NCI-H2227 (cell line): Measurements from ENCODE around the gene TRIP13.
"Not testable (repeated sequence)": the region's sequence is repeated elsewhere in the genome, so short reads cannot be mapped to it uniquely, and the experiment has no call there.

Source experiments
- DNase-seq: peaks from one replicate; lab custom pipeline; 2025; ENCODE audit not compliant: unreplicated experiment; lab: John Stamatoyannopoulos, UW

The TRIP13 gene

GRCh38 chr5:889075-889710, 3.5 kb upstream of the TRIP13 start:
- no peak for DNase-seq

DNA sequence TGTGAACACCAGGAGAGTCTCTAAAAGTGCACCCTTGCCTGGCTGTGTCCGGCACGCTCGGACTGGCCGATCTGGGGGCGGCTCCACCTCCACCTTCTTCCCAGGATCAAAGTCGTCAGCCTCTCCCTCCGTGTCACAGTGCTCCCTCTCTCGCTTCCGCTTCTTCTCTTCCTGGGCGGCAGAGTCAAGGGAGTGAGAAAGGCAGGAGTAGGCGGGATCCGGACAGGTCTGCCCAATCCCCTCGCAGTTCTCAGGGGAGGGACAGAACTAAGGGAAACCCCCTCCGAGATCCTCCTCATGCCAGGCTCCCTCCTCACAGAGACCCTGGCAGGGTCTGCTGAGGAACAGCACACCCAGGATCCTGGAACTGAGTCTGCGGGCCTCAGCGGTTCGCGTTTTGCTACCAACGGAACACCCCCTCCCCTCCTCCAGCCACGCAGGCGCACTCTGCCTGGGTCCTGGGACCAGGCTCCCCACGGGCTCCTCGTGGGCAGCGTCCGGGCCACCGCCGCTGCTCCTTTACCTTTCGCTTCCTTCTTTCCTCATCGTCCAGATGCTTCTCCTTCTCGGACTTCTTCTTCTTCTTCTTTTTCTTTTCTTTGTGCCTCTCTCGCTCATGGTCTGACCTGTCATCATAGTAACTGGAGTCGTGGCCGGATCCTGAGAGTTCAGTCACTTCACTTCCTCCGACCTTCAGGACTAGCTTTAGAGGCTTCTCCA, 1.4 kb upstream of the TRIP13 start:
- peak; percentile 91 for DNase-seq

DNA sequence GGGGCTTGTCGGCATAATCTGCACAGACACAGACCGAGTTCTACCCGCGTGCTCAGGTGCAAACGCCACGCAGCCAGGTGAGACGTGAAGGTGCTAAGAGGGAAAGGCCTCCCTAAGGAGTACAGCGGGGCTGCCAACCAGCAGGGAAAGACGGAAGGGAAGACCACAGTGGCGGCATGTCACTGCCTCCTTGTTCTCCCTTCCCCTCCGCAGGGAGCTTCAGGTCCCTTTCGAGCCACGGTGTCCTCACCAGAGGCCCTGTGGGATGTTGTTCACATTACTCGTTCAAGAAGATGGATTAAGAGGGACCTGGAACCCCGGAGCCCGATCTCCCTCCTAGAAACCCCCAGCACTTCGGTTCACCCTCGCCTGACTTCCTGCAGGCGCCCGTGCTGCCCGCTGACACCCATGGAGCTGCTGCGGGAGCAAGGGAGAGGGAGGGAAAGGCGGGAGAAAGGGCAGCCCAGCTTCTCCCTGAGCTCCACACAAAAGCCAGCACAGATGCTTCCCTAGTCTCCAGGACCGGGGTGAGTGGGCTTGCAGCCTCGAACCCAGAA, 769 bp upstream of the TRIP13 start:
- peak; percentile 42 for DNase-seq

GRCh38 chr5:893137-893506, 438 bp downstream of the TRIP13 start:
- DNase-seq, result no peak

DNA sequence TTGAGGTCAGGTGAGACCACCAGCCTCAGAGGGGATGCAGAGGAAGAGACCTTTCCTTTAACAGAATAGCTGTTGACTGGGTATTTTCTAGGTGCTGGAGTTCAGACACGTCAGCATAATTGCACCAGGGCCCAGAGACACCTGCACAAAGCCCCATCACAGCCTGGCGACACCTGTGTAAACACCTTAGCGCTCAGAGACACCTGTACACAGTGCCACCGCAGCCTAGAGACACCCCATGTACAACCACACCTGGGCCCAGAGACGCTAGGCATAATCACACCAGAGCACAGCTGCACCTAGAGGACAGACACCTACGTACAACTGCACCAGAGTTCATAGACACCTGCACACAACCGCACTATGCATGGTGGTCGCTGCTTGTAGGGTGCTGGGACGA, 1.0 kb downstream of the TRIP13 start:
- DNase-seq, result no peak

DNA sequence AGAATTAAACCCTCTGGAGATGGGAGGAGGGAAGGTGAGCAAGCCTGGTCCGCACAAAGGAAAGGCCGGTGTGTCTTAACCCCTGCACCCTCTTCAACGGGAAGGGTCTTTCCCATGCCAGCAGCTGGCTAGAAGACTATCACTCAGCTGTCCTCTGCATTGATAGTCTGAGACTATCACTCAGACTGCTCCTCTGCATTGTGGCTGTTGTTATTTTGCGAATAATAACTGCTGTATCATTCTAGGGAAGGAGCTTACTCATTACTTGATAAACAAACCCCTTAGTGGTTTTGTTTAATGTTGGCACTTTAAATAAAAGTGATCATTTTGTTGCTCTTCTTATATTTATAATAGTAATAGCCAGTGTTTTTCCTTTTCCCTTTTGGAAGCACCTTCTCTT, 8.1 kb downstream of the TRIP13 start:
- DNase-seq, result no peak

- DNase-seq, result no peak
Observed at GRCh38 chr5:902129-902916, 9.6 kb downstream of the TRIP13 start.

DNA sequence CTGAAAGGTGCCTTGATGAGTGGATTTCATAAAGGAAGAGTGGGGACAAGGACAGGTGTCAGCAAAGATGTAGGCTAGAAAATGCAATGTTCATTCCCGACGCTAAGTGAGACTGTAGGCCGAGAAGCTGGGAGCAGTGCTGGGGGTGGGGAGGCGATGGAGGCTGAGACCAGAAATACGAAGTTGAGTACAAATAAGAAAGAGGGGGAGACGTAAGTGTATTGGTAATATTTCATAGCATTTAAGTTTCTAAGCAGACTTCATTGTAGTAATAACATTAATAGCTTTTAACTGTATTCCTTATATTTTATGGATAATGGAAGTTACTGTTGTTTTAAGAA, 11.0 kb downstream of the TRIP13 start:
- DNase-seq, result no peak

DNA sequence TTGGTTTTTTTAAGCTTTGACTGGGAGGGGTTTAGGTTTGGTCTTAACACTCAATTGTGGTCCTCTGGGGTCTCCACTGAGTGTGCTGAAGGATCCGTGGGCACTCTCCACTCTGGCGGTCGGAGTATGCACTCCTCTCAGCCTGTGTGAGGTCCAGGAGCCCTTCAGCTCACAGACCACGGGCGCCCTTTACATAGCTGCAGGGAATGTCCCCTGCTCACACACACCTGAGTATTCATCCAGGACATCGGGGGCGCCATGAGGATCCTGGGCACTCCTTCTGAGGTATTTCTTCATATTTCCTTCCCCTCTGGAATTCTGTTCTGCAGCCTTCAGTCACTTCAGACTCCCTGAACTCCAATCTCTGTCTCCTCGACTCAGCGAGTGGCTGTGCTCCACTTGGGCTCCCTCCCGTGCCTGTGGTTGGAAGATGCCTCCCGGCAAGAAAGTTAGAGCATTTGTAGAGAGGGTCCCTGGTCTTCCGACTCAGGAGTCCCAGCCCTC, 12.5 kb downstream of the TRIP13 start:
- DNase-seq, result no peak

- DNase-seq, result no peak
Observed at GRCh38 chr5:907366-907910, 14.8 kb downstream of the TRIP13 start.

DNA sequence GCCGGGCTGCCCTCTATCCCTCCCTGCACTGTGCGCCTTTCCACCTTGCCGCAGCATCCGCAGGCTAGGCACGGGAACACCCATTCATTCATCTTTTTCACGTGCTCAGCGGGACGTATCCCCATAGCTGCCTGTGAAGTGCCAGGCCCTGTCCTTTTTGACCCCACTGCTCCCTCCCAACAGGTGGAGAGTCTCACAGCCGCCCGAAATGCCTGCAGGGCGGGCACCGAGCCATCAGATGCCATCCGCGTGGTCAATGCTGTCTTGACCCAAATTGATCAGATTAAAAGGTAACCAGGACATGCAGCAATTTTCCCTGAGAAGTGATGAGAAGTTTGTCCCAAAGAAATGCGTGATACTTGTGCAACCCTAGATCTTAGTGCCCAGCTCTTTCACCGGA, 15.5 kb downstream of the TRIP13 start:
- no peak for DNase-seq

GRCh38 chr5:909086-909485, 16.4 kb downstream of the TRIP13 start:
- DNase-seq, result no peak

- DNase-seq, result no peak
Observed at GRCh38 chr5:909994-910768, 17.5 kb downstream of the TRIP13 start.

DNA sequence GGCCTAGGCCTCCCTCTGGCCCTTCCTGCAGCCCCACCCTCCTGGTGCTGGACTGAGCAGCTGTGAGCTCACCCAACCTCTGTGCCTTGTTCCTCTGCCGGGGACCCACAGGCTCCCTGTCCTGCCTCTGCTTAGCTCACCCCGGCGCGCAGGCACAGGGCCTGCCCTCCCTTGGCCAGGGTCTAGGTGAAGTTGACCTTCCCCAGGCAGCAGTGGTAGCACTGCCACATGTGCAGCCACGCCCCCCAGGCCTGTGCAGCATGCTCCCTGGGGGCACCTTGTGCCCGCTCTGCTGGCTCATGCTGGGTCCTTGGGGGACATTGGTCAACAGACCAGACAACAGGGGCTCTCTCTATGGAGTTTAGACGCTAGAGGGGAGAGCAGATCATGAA, 18.1 kb downstream of the TRIP13 start:
- no peak for DNase-seq

GRCh38 chr5:911601-912000, 18.9 kb downstream of the TRIP13 start:
- no peak for DNase-seq

GRCh38 chr5:912280-913091, 19.8 kb downstream of the TRIP13 start:
- DNase-seq, result no peak

GRCh38 chr5:914174-914573, 21.5 kb downstream of the TRIP13 start:
- DNase-seq, result no peak

GRCh38 chr5:914612-915011, 21.9 kb downstream of the TRIP13 start:
- DNase-seq, result no peak

- not testable (repeated sequence) for DNase-seq
Observed at GRCh38 chr5:915346-915745, 22.7 kb downstream of the TRIP13 start.

- DNase-seq, result no peak
Observed at GRCh38 chr5:915946-916345, 23.3 kb downstream of the TRIP13 start.
